B cell (primary cell): ENCODE data around the gene KRT24. TPM values are rescaled to one million over a fixed set of nuclear protein-coding genes. Genes with fewer than 3 reads are reported as not detected.

Source experiments
- ATAC-seq: fragments of 200-7000 bp; cut with Tn5 transposase; one replicate; pipeline ENCODE4 v1.10.0; 2021; ENCODE audit warnings: low read depth, mild to moderate bottlenecking, moderate number of reproducible peaks, moderate library complexity
- CTCF ChIA-PET: fragments of 350-600 bp; sonication (Branson Sonifier 250); formaldehyde crosslinking; loops from one replicate; lab custom pipeline; 2021; ENCODE audit warnings: antibody characterized with exemption, inconsistent platforms; lab: Charles Lee
- POLR2A ChIA-PET: fragments of 350-600 bp; sonication (Branson Sonifier 250); formaldehyde crosslinking; loops from one replicate; lab custom pipeline; 2021; ENCODE audit warnings: antibody characterized with exemption; lab: Charles Lee
- DNase-seq: peaks from one replicate; pipeline ENCODE4 v3.0.0; 2013
- H2AFZ ChIP-seq: 2 replicates; pipeline ENCODE4 v1.6.1; 2012; ENCODE audit warnings: mild to moderate bottlenecking, low read depth, low read length; ENCODE audit not compliant: insufficient read depth, poor library complexity, severe bottlenecking
- H3K27ac ChIP-seq, 2 donors: 1 replicate in 1 of 2; 2 replicates in 1 of 2; pipeline ENCODE4 v1.5.1; 2012 to 2013; ENCODE audit warnings: low read length in 2 of 2, mild to moderate bottlenecking in 2 of 2, moderate library complexity in 1 of 2
- H3K27me3 ChIP-seq, 4 experiments: fragments of 200-600 bp in 1 of 4; sonication (generic) in 1 of 4; replicated peaks in 1 of 4; 1 replicate in 2 of 4; 2 replicates in 2 of 4; pipeline versions ENCODE4 v1.6.1 to v1.7.0; 2013 to 2016; ENCODE audit warnings: low read length in 3 of 4, mild to moderate bottlenecking in 2 of 4, mixed read lengths in 1 of 4, moderate library complexity in 1 of 4; ENCODE audit not compliant: insufficient read depth in 4 of 4, control insufficient read depth in 3 of 4; ENCODE audit errors: control extremely low read depth in 1 of 4
- H3K36me3 ChIP-seq, 2 experiments: replicated peaks in 1 of 2; 1 replicate in 1 of 2; 2 replicates in 1 of 2; pipeline versions ENCODE4 v1.6.1 to v1.7.1; 2013; ENCODE audit warnings: low read length in 1 of 2; ENCODE audit not compliant: insufficient read depth in 2 of 2, control insufficient read depth in 1 of 2; ENCODE audit errors: control extremely low read depth in 1 of 2, extremely low read depth in 1 of 2
- H3K4me1 ChIP-seq, 2 donors: fragments of 200-600 bp in 1 of 2; sonication (generic) in 1 of 2; 1 replicate in 1 of 2; 2 replicates in 1 of 2; pipeline versions ENCODE4 v1.5.1 to v1.6.1; 2013 to 2017; ENCODE audit warnings: low read length in 2 of 2; ENCODE audit not compliant: control insufficient read depth in 2 of 2, insufficient read depth in 2 of 2
- H3K4me2 ChIP-seq: replicated peaks from 2 replicates; pipeline ENCODE3; 2012; ENCODE audit warnings: mild to moderate bottlenecking, low read depth, low read length; ENCODE audit not compliant: poor library complexity, severe bottlenecking
- H3K4me3 ChIP-seq, 5 experiments: fragments of 200-600 bp in 1 of 5; sonication (generic) in 1 of 5; 1 replicate in 3 of 5; 2 replicates in 2 of 5; pipeline versions ENCODE4 v1.5.1 to v1.7.0; 2011 to 2016; ENCODE audit warnings: low read length in 4 of 5, mild to moderate bottlenecking in 4 of 5, low read depth in 2 of 5, control low read depth in 1 of 5, moderate library complexity in 1 of 5; ENCODE audit not compliant: insufficient read depth in 1 of 5; ENCODE audit errors: control extremely low read depth in 1 of 5, extremely low read depth in 1 of 5
- H3K79me2 ChIP-seq: fragments of 200-600 bp; sonication (generic); one replicate; pipeline ENCODE4 v1.6.0; 2016; ENCODE audit warnings: low read length; ENCODE audit not compliant: control insufficient read depth, insufficient read depth
- H3K9ac ChIP-seq: fragments of 200-600 bp; sonication (generic); 2 replicates; pipeline ENCODE4 v1.6.1; 2017; ENCODE audit warnings: mild to moderate bottlenecking, low read length, moderate library complexity
- H3K9me3 ChIP-seq, 3 donors: one replicate each; pipeline versions ENCODE4 v1.6.1 to v1.7.1; 2013; ENCODE audit warnings: low read length in 2 of 3; ENCODE audit not compliant: control insufficient read depth in 2 of 3, insufficient read depth in 1 of 3; ENCODE audit errors: control extremely low read depth in 1 of 3
- H4K20me1 ChIP-seq: 2 replicates; pipeline ENCODE4 v1.6.0; 2012; ENCODE audit warnings: mild to moderate bottlenecking, low read length; ENCODE audit not compliant: insufficient read depth, control insufficient read depth, poor library complexity, severe bottlenecking
- H3K27ac Mint-ChIP-seq: one replicate; pipeline ENCODE4 v1.8.0; 2021; ENCODE audit warnings: mixed read lengths
- H3K27me3 Mint-ChIP-seq: one replicate; pipeline ENCODE4 v1.8.0; 2021; ENCODE audit warnings: mixed read lengths
- H3K4me1 Mint-ChIP-seq: one replicate; pipeline ENCODE4 v1.8.0; 2021; ENCODE audit warnings: mixed read lengths
- H3K4me3 Mint-ChIP-seq: one replicate; pipeline ENCODE4 v1.8.0; 2021; ENCODE audit warnings: mixed read lengths
- H3K9me3 Mint-ChIP-seq: one replicate; pipeline ENCODE4 v1.8.0; 2022; ENCODE audit warnings: mixed read lengths; ENCODE audit not compliant: insufficient read depth
- CTCF ChIP-seq: fragments of 200-600 bp; IDR thresholded peaks from one replicate; pipeline ENCODE4 v1.8.0; 2022; ENCODE audit warnings: antibody characterized with exemption, mild to moderate bottlenecking
- EZH2 ChIP-seq: IDR thresholded peaks from 2 replicates; pipeline ENCODE4 v1.6.1; 2012; ENCODE audit warnings: borderline replicate concordance, low read depth, mild to moderate bottlenecking, moderate library complexity, low read length; ENCODE audit not compliant: insufficient read depth, poor library complexity, severe bottlenecking
- WGBS: methylation state at CpG from one replicate; pipeline ENCODE4 v1.1.5; 2013; ENCODE audit warnings: missing lambda C conversion rate; ENCODE audit not compliant: insufficient coverage; 5-methylcytosine and 5-hydroxymethylcytosine counted together
- intact Hi-C: fragments of 100-400 bp; cut with micrococcal nuclease; formaldehyde crosslinking; loops from one replicate; pipeline ENCODE4 v1.10.0; 2022
- polyA plus RNA-seq: library from polyadenylated mRNA; depleted of rRNA; stranded (reverse); fragments of >200 nt; gene quantifications from 2 replicates; pipeline ENCODE4 v1.2.3, GENCODE V29; 2012
- total RNA-seq, 2 donors: library from RNA; stranded (reverse); fragments of 120-200 nt in 1 of 2; gene quantifications; 1 replicate in 1 of 2; 2 replicates in 1 of 2; pipeline versions ENCODE4 v1.2.3 to v1.2.4, GENCODE V29; 2013 to 2022

Gene KRT24
- total and polyA plus RNA-seq, 2 donors (not counting 1 experiment from before 2014, with no cell fraction given): not detected

- H3K9ac ChIP-seq: no peak overlapping the region
- H3K79me2 ChIP-seq: no peaks in the 10 kb centered on the region
- H3K27ac Mint-ChIP-seq: no peak overlapping the region
- no peaks in the 10 kb centered on the region for H3K27me3 ChIP-seq
- H3K27me3 Mint-ChIP-seq: peaks cover 18% of the 10 kb centered on the region
- H3K4me2 ChIP-seq: no peak overlapping the region
- H3K9me3 Mint-ChIP-seq: no peaks in the 10 kb centered on the region
- CTCF ChIA-PET: no interaction called here
- TF ChIP-seq EZH2 (no peak), CTCF (no peak)
- POLR2A ChIA-PET: no interaction called here
- H2AFZ ChIP-seq: no peak overlapping the region
- H3K36me3 ChIP-seq: no peaks in the 10 kb centered on the region
- H3K4me3 Mint-ChIP-seq: no peak overlapping the region
- H3K9me3 ChIP-seq: no peaks in the 10 kb centered on the region
- ATAC-seq (no peak), DNase-seq (no peak)
- peaks cover 19% of the 10 kb centered on the region for H3K4me1 Mint-ChIP-seq
- no peak overlapping the region for H3K27ac ChIP-seq
- H3K4me3 ChIP-seq: no peak overlapping the region
- intact Hi-C loops: loop anchor here (10.0 kb wide), 1 partner anchor 160 kb away; the partner anchor contains the start of gene CCR7
- H4K20me1 ChIP-seq: no peaks in the 10 kb centered on the region
- H3K4me1 ChIP-seq: peaks cover 20% of the 10 kb centered on the region in 2 donors
- 100% methylated on average over 1 of the region's 1 CpG for WGBS
Measured at GRCh38 chr17:40724656-40725055, 21.1 kb upstream of the KRT24 start.

GRCh38 chr17:40722241-40722640, 18.7 kb upstream of the KRT24 start:
- ChIA-PET POLR2A (no interaction called here), CTCF (interaction anchor here (0.9 to 1.2 kb wide), 2 partner anchors 17 to 119 kb away, joined by 3 read pairs; no protein-coding TSS in a partner anchor)
- Histone ChIP-seq H2AFZ (no peak overlapping the region), H3K4me1 (peaks cover 6 to 7% of the 10 kb centered on the region in 2 donors), H3K27ac (no peak overlapping the region), H3K9ac (no peak overlapping the region), H3K36me3 (no peaks in the 10 kb centered on the region), H3K4me3 (no peak overlapping the region), H4K20me1 (no peaks in the 10 kb centered on the region), H3K4me2 (no peak overlapping the region), H3K79me2 (no peaks in the 10 kb centered on the region), H3K27me3 (no peaks in the 10 kb centered on the region), H3K9me3 (no peaks in the 10 kb centered on the region)
- TF ChIP-seq CTCF (no peak), EZH2 (no peak)
- peaks cover 25% of the 10 kb centered on the region for H3K27me3 Mint-ChIP-seq
- intact Hi-C loops: loop anchor here (10.0 kb wide), 1 partner anchor 157 kb away; the partner anchor contains the start of gene CCR7
- peaks cover 7% of the 10 kb centered on the region for H3K4me1 Mint-ChIP-seq
- DNase-seq: no peak
- no peak overlapping the region for H3K4me3 Mint-ChIP-seq
- ATAC-seq: no peak
- H3K9me3 Mint-ChIP-seq: no peaks in the 10 kb centered on the region
- no CpG with 5 or more reads among the region's 1 CpG for WGBS
- H3K27ac Mint-ChIP-seq: no peak overlapping the region
